GM19240 (cell line): ENCODE data around the gene ZNF512B.
"Not testable (repeated sequence)": the region's sequence is repeated elsewhere in the genome, so short reads cannot be mapped to it uniquely, and the experiment has no call there.

Source experiments
- DNase-seq: peaks from one replicate; pipeline ENCODE4 v3.0.0; 2011; ENCODE audit warnings: low spot score; ENCODE audit not compliant: insufficient read length

ZNF512B gene

GRCh38 chr20:63969838-63970713 lies at the start of gene ZNF512B:
Gene ZNF512B (minus strand): TSS chr20:63969930. CDS start chr20:63967950, 1,980 bp downstream.
- DNase-seq: peak; percentile 62

DNA sequence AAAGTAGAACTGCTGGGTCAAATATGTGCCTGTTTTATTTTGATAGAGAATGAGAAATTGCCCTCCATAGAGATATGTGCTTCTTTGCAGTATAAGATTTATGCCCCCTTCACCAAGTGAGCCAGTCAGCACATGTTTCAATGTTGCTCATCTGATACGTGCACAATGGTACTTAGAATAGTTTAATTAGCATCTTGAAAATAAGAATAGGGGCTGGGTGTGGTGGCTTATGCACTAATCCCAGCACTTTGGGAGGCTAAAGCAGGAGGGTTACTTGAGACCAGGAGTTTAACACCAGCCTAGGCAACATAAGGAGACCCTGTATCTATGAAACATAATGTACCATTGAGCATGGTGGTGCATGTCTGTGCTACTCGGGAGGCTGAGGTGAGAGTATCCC lies 45.9 kb upstream of the ZNF512B start:
- DNase-seq: no peak

DNA sequence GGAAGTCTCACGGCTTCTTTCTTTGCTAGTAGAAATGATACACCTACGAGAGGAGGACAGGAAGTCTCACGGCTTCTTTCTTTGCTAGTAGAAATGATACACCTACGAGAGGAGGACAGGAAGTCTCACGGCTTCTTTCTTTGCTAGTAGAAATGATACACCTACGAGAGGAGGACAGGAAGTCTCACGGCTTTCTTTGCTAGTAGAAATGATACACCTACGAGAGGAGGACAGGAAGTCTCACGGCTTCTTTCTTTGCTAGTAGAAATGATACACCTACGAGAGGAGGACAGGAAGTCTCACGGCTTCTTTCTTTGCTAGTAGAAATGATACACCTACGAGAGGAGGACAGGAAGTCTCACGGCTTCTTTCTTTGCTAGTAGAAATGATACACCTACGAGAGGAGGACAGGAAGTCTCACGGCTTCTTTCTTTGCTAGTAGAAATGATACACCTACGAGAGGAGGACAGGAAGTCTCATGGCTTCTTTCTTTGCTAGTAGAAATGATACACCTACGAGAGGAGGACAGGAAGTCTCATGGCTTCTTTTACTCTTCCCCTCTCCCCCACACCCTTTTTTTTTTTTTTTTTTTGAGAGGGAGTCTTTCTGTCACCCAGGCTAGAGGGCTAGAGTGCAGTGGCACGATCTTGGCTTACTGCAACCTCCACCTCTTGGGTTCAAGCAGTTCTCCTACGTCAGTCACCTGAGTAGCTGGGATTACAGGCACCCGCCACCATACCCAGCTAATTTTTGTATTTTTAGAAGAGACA lies 42.8 kb upstream of the ZNF512B start:
- DNase-seq: not testable (repeated sequence)

GRCh38 chr20:64011366-64011779 lies 41.6 kb upstream of the ZNF512B start:
- DNase-seq: no peak

GRCh38 chr20:64010711-64011237 lies 41.0 kb upstream of the ZNF512B start:
- DNase-seq: no peak

DNA sequence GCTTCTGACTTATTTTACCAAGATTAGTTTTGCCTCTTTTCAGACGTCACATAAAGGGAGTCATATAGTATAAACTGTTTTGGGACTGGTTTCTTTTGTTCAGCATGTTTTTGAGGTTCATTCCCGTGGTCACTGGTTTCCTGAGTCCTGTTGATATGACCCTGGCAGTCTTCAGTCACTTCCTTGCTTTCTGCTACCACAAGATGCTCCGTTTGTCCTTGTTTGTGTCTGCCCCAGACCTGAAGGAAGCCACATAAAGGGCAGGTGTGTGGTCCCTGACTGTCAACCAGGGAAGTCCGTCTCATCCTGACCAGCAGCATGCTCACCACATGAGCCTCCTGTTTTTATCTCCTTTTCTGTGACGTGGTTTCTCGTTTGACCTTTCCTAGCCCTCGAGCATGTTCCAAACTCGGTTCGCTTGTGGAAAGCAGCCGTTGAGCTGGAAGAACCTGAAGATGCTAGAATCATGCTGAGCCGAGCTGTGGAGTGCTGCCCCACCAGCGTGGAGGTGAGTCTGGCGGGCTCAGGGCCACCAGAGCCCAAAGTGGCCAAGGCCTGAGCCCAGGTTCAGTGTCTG lies 40.2 kb upstream of the ZNF512B start:
- DNase-seq: no peak

DNA sequence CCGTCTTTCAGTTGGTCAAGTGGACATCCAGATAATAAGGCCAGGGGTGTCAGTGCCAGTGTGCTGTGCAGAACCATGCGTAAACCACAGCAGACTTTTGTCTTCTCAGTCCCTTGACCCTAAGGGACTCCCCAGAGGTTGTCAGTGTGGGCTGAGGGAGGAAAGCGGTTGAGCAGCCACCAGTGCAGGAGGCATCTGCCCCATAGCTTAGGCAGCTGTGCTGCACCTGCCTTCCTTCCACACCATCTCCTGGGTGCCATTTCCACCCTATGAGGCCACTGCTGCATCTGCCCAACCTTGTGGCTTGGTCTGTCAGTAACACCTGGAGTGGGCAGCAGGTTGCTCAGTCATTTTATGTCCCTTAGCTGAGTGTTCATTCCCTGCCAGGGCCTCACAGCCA lies 37.2 kb upstream of the ZNF512B start:
- no peak for DNase-seq

DNA sequence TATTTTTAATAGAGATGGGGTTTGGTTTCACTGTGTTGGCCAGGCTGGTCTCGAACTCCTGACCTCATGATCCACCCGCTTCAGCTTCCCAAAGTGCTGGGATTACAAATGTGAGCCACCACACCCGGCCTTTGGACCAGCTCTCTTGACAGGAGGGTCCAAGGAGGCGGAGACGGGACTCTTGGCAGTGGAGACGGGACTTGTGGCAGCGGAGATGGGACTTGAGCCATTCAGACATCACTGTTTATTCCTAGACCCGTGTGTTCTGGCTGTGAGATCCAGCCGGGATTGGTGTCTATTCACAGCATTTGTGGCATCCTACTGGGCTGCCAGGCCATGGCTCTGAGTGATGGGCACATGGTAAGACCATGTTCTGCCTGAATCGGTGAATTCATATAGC lies 36.8 kb upstream of the ZNF512B start:
- no peak for DNase-seq

DNA sequence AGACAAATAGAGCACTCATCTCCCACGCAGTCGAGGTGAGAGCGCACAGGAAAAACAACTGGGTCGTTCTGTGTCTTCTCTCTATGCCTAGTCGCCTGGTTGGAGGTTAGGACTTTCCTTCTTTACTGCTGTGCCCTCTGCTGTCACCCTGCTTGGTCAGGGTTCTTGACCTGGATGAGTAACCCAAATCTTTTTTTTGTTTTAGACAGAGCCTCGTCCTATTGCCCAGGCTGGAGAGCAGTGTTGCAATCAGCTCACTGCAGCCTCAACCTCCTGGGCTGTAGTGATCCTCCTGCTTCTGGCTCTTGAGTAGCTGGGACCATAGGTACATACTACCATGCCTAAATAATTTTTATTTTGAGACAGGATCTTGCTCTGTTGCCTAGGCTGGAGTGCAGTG lies 35.7 kb upstream of the ZNF512B start:
- DNase-seq: no peak

DNA sequence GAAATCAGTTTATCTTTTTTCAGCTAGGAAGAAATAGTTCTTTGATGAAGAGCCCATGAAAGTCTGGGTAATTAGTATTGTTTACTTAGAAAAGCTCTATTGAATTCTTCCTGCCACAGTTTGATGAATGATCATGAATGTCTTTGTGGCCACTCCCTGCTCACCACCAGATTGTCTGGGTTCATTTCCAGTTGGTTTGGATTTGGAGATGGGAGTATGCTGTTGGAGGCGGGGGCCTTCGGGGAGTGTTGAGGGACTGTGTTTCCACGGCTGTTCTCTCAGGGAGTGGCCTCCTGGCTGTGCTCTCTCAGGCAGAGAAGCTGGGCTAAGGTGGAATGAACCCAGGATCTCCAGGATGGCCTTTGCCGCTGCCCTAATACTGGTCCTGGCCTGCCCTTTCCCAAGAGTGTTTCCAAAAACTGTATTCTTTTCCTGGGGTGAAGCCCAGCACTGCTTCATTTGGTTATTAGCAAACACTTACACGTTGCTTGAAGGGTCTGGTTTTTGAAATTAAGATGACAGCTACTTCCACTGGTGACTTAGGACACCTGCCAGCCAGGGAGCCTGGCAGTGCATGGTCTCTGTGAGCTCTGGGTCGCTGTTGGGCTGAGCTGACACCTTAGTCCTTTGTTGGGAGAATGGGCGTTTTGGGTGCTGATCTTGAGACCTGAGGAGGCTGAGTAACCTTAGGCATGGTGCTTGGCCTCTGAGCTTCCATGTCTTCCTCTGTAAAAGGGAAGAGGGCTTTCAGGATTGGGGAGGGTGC lies 34.4 kb upstream of the ZNF512B start:
- no peak for DNase-seq

DNA sequence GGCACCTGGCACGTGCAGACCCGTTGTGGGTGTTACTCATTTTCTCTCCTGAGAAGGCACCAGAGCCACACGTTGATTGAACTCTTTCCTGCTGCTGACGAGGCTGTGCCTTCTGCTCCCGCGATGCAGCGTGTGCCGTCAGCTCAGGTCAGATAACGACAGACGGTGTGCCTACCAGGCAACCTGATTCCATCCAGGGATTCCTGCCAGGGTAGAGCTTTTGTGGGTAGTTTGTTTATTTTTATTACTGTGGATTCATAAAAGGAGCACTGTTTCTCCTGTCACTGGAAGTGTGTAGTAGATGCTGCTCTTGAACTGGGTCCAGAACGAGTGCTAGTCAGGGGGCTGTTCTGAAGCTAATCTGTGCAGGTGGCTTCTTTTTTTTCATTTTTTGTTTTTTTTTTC lies 31.9 kb upstream of the ZNF512B start:
- no peak for DNase-seq

DNA sequence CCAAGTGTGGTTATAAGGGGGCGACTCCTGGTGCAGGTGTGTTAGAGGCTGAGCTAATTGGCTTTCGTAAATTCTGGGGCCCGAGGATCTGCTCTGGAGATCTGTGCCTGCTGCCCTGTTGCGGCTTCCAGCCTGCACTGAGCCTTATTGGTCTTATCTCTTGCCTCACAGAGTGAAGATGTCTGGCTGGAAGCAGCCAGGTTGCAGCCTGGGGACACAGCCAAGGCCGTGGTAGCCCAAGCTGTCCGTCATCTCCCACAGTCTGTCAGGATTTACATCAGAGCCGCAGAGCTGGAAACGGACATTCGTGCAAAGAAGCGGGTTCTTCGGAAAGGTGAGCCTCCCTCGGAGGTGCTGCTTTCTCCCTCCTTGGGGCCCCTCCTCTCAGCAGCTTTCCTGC lies 31.2 kb upstream of the ZNF512B start:
- no peak for DNase-seq

DNA sequence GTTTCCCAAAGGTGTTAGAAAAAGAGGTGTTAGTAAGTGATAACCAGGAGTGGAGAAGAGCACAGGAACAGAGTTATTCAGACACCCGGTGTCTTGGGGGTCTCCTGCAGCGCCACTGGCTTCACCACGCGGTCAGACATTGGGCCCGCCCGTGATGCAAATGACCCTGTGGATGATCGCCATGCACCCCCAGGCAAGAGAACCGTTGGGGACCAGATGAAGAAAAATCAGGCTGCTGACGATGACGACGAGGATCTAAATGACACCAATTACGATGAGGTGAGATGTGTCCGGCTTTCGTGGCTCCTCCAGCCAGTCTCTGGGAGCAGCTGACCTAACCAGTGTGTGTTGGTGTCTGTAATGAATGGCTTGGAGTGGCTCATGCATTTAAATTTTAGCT lies 13.2 kb upstream of the ZNF512B start:
- DNase-seq: no peak

DNA sequence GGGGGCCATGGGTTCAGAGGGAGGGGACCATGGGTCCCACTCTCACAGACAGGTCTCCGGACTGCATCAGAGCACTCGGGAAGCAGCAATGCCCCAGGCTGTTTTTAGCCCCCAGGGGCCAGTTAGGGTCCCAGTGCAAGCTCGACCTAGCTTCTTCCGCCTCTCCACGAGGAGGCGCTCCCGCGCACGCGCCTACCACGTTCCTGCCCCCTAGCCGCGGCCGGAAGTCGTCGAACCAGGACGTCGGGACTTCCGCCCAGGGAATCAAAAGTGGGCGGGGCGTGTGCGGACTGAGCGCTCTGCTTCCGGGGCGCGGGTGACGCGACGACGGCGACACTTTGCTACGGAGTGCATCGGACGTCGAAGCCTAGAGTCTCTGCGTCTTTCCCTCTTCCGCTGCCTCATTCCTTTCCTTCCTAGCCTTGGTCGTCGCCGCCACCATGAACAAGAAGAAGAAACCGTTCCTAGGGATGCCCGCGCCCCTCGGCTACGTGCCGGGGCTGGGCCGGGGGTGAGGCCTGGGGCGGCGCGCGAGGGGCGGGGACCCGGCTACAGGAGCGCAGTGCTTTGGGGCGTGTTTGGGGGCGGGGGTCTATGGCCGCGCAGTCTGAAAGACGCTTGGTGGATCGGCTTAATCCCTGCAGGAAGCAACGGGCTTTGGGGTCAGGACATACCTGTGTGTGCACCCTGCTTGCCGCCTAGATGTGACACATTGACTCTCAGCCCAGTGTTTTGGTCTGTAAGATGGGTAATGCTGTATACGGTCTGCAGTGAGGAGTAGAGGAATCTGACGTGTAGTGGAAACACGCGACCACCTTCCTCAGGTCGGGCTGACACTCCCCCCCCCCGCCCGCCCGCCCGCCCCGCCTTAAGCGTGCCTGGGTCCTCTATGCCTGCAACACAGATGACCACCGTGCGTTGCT lies 11.3 kb upstream of the ZNF512B start, which contains the start of gene PRPF6:
Gene PRPF6, plus strand, starts transcription at position 327 of the 923 bp plus-strand sequence. Its CDS starts 114 bp downstream, at position 441.
- DNase-seq: peak; percentile 99

- no peak for DNase-seq
These were observed 10.6 kb upstream of the ZNF512B start for GRCh38 chr20:63980317-63980805.

DNA sequence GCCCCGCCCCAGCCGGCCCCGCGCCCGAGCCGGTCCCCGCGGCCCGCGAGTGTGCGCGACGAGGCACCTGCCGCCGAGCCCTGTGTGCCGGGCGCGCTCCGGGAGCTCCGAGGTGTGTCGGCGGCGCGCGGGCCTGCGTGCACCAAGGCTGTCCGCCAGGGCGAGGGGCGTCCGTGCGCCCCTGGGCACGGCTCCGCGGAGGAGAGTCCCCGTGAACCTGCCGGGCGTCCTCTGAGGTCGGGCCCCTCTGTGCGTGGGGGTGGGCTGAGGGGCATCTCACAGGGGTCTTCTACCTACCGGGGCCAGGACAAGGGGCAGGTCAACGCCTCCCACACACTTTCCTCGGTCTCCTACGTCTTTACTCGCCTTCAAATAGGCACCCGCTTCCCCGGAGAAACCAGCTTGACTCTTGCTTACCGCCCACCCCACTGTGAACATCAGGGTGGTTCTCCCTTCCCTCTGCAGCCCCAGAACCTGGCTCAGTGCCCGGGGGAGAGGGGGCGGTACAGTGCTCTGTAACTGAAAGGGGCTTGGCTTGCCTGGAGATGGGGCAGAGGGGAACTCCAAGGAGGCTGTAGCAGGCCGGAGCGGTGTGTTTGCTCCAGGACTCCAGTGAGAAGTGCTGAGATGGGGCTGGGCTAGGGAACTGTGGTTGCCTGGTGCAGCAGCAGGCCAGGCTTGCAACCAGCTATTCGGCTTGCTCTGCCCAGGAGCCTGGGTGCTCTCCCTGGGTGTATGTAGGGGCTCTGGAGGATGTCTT lies 10.0 kb upstream of the ZNF512B start, which contains the start of gene SAMD10:
Gene SAMD10, minus strand, starts transcription at position 86 of the 760 bp plus-strand sequence. CDS start 175 bp downstream, outside the sequence.
- DNase-seq: peak; percentile 57

GRCh38 chr20:63979229-63979556 lies 9.5 kb upstream of the ZNF512B start:
- no peak for DNase-seq

GRCh38 chr20:63978319-63979228 lies 8.8 kb upstream of the ZNF512B start:
- no peak for DNase-seq
